ENCODE data around the gene LTBP4. TPM values are rescaled to one million over a fixed set of nuclear protein-coding genes. Genes with fewer than 3 reads are reported as not detected.

The LTBP4 gene
- total and polyA plus RNA-seq, 2 donors (not counting 3 experiments of a cell fraction or from before 2014, with no cell fraction given) = 25.9 to 38.0 TPM

DNA sequence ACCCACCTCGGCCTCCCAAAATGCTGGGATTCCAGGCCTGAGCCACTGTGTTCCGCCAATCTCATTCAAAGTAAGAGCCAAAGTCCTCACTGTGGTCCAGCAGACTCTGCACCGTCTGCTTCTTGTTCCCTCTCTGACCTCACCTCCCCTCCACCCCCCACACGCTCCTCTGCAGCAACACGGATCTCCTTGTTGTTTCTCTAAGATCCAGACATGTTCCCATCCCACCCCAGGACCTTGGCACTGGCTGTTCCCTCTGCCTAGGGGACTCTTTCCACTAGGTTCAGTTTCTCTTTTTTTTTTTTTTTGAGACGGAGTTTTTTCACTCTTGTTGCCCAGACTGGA is 38.4 kb downstream of the LTBP4 start:
- H3K4me1 ChIP-seq (ENCODE audit: control insufficient read depth, extremely low read depth, insufficient read depth, low read length) = peaks cover 10% of the 10 kb centered on the region
- ChIA-PET POLR2A (no interaction called here), CTCF (no interaction called here)
- BruUV-seq (replicated peaks) = no TSS peak
- H3K27me3 ChIP-seq (ENCODE audit: control insufficient read depth in 2 of 2, insufficient read depth in 2 of 2, low read length in 2 of 2) = peaks cover 0 to 4% of the 10 kb centered on the region in 2 experiments
- no peak overlapping the region for H2AFZ ChIP-seq (ENCODE audit: low read depth, low read length)
- no peak overlapping the region for H3K27ac ChIP-seq (ENCODE audit: insufficient read depth, low read depth, low read length)
- DNase-seq (ENCODE audit: low read depth, low spot score) (no peak), FAIRE-seq (no peak)
- no peaks in the 10 kb centered on the region for H3K9me1 ChIP-seq (replicated peaks; ENCODE audit: control insufficient read depth, extremely low read depth, insufficient read depth, low read length)
- H3K4me3 ChIP-seq (replicated peaks in 1 of 3; ENCODE audit: insufficient read depth in 1 of 3, low read depth in 1 of 3, low read length in 3 of 3) = no peak overlapping the region
- H3K4me2 ChIP-seq (ENCODE audit: insufficient read depth, low read length) = no peak overlapping the region
- no peaks in the 10 kb centered on the region for H3K36me3 ChIP-seq (ENCODE audit: control insufficient read depth in 2 of 2, extremely low read depth in 1 of 2, insufficient read depth in 2 of 2, low read length in 2 of 2)
- H3K9ac ChIP-seq (replicated peaks; ENCODE audit: extremely low read depth, insufficient read depth, low read length) = no peak overlapping the region
- no peaks in the 10 kb centered on the region for H4K20me1 ChIP-seq (replicated peaks; ENCODE audit: control insufficient read depth, extremely low read depth, insufficient read depth, low read length)
- H3K79me2 ChIP-seq (ENCODE audit: control insufficient read depth, insufficient read depth, low read length) = no peaks in the 10 kb centered on the region
- no peaks in the 10 kb centered on the region for H3K9me3 ChIP-seq (replicated peaks; ENCODE audit: control insufficient read depth, insufficient read depth, low read length)
- intact Hi-C loops (cut with micrococcal nuclease) = loop anchor here (10.0 kb wide), 1 partner anchor 495 kb away; no protein-coding TSS in a partner anchor
- TF ChIP-seq FOS (IDR thresholded peaks at IDR 0.05; ENCODE audit: borderline replicate concordance, insufficient read depth, low read length) (no peak), POLR2A (IDR thresholded peaks at IDR 0.05; ENCODE audit: low read depth, low read length) (no peak), GATA2 (IDR thresholded peaks at IDR 0.05; ENCODE audit: insufficient read depth, insufficient read length, low read depth, low read length) (no peak), MAX (IDR thresholded peaks at IDR 0.05; ENCODE audit: insufficient read depth, insufficient read length) (no peak), JUN (IDR thresholded peaks at IDR 0.05; ENCODE audit: borderline replicate concordance, insufficient read depth, insufficient read length, low read depth) (no peak)
- dilution Hi-C loops (cut with MboI; ENCODE audit: extremely low pct_ligation_motif_present, low sequenced_read_pairs) = no loop called here

DNA sequence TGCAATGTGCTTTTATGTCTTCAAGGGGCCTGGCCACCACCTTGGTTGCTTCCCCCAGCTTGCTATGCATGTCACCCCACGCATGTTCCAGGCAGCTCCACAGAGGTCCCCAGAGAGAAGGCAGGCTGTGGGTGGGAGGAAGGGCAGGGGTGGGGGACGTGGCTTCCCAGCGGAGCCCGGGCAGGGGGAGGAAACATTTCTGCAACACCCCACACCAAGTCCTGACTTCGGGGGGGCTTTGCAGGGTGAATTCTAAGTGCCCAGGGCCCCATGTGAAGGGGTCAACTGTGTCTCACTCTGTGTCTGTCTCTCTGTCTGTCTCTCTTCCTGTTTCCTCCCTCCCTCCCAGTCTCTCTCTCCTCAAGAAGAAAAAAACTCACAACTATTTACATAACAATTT is 39.6 kb downstream of the LTBP4 start:
- H3K27me3 ChIP-seq (ENCODE audit: control insufficient read depth in 2 of 2, insufficient read depth in 2 of 2, low read length in 2 of 2) = no peaks in the 10 kb centered on the region
- ChIA-PET POLR2A (no interaction called here), CTCF (no interaction called here)
- H2AFZ ChIP-seq (ENCODE audit: low read depth, low read length) = peak overlapping the region; percentile 76
- TF ChIP-seq FOS (IDR thresholded peaks at IDR 0.05; ENCODE audit: borderline replicate concordance, insufficient read depth, low read length) = no peak
- no peak for TF ChIP-seq POLR2AphosphoS5 (IDR thresholded peaks at IDR 0.05; ENCODE audit: insufficient read depth, low read depth, low read length)
- no peak for TF ChIP-seq MAX (IDR thresholded peaks at IDR 0.05; ENCODE audit: insufficient read depth, insufficient read length)
- TF ChIP-seq MYC (IDR thresholded peaks at IDR 0.05; ENCODE audit: low read depth, low read length) = no peak
- no peak for TF ChIP-seq JUN (IDR thresholded peaks at IDR 0.05; ENCODE audit: borderline replicate concordance, insufficient read depth, insufficient read length, low read depth)
- TF ChIP-seq GATA2 (IDR thresholded peaks at IDR 0.05; ENCODE audit: insufficient read depth, insufficient read length, low read depth, low read length) = no peak
- TF ChIP-seq EZH2 (IDR thresholded peaks at IDR 0.05; ENCODE audit: borderline replicate concordance, low read depth, low read length, severe bottlenecking) = no peak
- TF ChIP-seq CTCF (IDR thresholded peaks at IDR 0.05; ENCODE audit: extremely low read depth in 1 of 2, insufficient read depth in 1 of 2, low read depth in 1 of 2, low read length in 2 of 2) = no peak
- no peak for TF ChIP-seq POLR2A (IDR thresholded peaks at IDR 0.05; ENCODE audit: low read depth, low read length)
- no peaks in the 10 kb centered on the region for H4K20me1 ChIP-seq (replicated peaks; ENCODE audit: control insufficient read depth, extremely low read depth, insufficient read depth, low read length)
- dilution Hi-C loops (cut with MboI; ENCODE audit: extremely low pct_ligation_motif_present, low sequenced_read_pairs) (no loop called here), intact Hi-C loops (cut with micrococcal nuclease) (no loop called here)
- peak; percentile 66 for FAIRE-seq
- H3K9me1 ChIP-seq (replicated peaks; ENCODE audit: control insufficient read depth, extremely low read depth, insufficient read depth, low read length) = no peaks in the 10 kb centered on the region
- H3K4me3 ChIP-seq (replicated peaks in 1 of 3; ENCODE audit: insufficient read depth in 1 of 3, low read depth in 1 of 3, low read length in 3 of 3) = no peak overlapping the region
- H3K9ac ChIP-seq (replicated peaks; ENCODE audit: extremely low read depth, insufficient read depth, low read length) = no peak overlapping the region
- H3K9me3 ChIP-seq (replicated peaks; ENCODE audit: control insufficient read depth, insufficient read depth, low read length) = no peaks in the 10 kb centered on the region
- H3K79me2 ChIP-seq (ENCODE audit: control insufficient read depth, insufficient read depth, low read length) = no peaks in the 10 kb centered on the region
- DNase-seq (ENCODE audit: low read depth, low spot score) = peak; percentile 19
- no peaks in the 10 kb centered on the region for H3K36me3 ChIP-seq (ENCODE audit: control insufficient read depth in 2 of 2, extremely low read depth in 1 of 2, insufficient read depth in 2 of 2, low read length in 2 of 2)
- peak overlapping the region; percentile 9 for H3K4me2 ChIP-seq (ENCODE audit: insufficient read depth, low read length)
- H3K4me1 ChIP-seq (ENCODE audit: control insufficient read depth, extremely low read depth, insufficient read depth, low read length) = peaks cover 14% of the 10 kb centered on the region
- peak overlapping the region; percentile 10 for H3K27ac ChIP-seq (ENCODE audit: insufficient read depth, low read depth, low read length)
- no TSS peak for BruUV-seq (replicated peaks)

Measured in endothelial cell of umbilical vein (primary cell).